GM19025 (cell line): ENCODE measurements around the gene DPP3.

Experiments
- ATAC-seq: cut with Tn5 transposase; IDR thresholded peaks from one replicate; pipeline ENCODE4 v1.9.1; 2021; ENCODE audit warnings: mild to moderate bottlenecking, low read depth, moderate library complexity; ENCODE audit not compliant: unreplicated experiment

DPP3 gene

DNA sequence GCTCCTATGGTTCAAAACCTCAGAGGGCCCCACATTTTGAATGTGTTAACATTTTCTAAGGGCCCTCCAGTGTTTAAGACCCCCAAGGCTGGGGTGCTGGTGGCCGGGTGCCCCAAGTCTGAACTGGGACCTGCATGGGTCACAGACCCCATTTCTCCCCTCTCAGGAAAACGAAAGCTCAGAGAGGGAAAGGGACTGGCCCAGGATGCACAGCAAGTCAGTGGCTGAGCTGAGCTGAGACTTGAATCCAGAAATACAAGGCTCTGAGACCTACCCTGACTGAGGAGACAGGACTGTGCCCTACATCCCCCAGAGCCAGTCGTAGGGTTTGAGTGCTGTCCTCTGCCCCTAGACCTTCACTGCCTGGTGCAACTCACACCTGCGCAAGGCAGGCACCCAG is 70.7 kb downstream of the DPP3 start:
- ATAC-seq = no peak

DNA sequence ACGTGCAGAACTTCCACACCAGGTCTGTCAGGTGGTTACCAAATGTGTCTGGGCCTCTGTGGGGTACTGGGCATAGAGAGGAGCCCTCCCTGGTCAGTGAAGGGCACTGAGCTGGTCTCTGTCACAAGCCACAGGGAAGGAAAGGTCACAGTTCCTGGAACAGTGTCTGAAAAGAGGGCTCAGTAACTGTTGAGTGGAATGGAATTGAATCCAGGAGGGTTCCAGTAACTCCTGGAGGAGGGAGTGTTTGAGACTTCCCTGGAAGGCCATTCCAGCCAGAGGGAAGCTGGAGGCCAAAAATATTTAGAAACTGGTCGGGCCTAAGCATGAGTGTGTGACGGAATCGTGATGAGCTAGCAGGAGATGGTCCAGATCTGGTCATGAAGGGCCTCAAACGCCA is 74.4 kb downstream of the DPP3 start:
- no peak for ATAC-seq

DNA sequence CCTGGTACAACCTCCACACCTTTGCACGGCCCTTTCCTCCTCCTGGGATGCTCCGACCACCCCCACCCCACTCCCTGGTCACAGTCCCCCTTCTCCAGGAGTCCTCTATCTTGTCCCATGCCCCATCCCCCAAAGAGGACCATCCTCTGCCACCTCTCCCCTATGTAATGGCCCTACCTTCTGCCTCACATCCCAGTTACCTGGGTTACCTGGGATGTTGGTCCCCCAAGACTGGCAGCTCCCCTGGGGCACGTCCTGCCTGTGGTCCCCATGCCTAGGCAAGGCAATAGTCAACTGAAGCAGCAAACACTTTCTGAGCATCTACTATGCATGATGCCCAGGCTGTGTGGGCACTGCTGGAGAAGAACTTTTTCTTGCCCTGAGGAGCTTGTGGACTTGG is 75.2 kb downstream of the DPP3 start:
- no peak for ATAC-seq

DNA sequence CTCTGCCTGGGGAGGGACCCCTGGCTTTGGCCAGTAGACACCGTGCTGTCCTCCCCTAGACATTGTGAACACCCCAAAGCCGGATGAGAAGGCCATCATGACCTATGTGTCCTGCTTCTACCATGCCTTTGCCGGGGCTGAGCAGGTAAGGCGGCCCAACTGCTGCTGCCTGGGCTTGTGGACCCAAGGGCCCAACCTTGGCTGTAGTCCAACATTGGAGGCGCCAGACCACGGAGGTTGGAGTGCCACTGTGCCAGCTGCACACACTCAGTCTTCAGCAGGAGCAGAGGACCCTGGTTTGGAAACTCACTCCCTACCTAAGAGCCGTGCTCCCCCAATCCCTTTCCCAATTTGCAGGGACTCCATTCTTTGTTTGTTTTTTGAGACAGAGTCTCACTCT is 75.9 kb downstream of the DPP3 start:
- no peak for ATAC-seq

DNA sequence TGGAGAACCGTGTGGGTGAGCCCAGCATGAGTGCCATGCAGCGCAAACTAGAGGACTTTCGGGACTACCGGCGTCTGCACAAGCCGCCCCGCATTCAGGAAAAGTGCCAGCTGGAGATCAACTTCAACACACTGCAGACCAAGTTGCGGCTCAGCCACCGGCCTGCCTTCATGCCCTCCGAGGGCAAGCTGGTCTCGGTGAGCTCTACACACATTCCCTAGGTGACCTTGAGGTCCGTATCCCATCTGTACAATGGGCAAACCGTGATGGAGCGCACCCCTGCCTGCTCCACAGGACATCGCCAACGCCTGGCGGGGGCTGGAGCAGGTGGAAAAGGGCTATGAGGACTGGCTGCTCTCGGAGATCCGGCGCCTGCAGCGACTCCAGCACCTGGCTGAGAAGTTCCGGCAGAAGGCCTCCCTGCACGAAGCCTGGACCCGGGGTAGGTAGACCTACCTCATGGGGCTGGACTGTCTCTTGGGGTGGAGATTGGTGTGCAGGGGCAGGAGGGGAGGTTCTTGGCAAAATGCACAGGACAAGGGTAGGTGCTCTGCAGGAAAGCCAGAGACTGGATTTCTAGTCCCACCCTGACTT is 77.6 kb downstream of the DPP3 start:
- ATAC-seq = no peak
